Frontal cortex (tissue), 4 donors: ENCODE measurements around the gene ARL14. TPM values are rescaled to one million over a fixed set of nuclear protein-coding genes. Genes with fewer than 3 reads are reported as not detected.
"Not testable (repeated sequence)": the region's sequence is repeated elsewhere in the genome, so short reads cannot be mapped to it uniquely, and the experiment has no call there.

ENCODE experiments used
- DNase-seq, 2 donors: peaks; one replicate each; pipeline ENCODE4 v3.0.0; 2012; ENCODE audit warnings: low spot score in 2 of 2
- FAIRE-seq: peaks from 2 replicates; lab custom pipeline; 2012; peaks lifted over from hg19 to GRCh38; lab: Jason Lieb, UNC
- small RNA-seq: library from RNA; depleted of rRNA; stranded (forward); fragments of <200 nt; gene quantifications from one replicate; pipeline ENCODE3, GENCODE V24; 2014
- total RNA-seq: library from RNA; depleted of rRNA; stranded (reverse); fragments of >200 nt; gene quantifications from one replicate; pipeline ENCODE4 v1.2.3, GENCODE V29; 2014
- donor health status: control.
- donor health status: control.
- donor health status: control.

ARL14 gene
- total RNA-seq, 1 donor from 2014 or later = not detected

- DNase-seq = no peak
- FAIRE-seq = no peak
Measured at GRCh38 chr3:160709477-160710182, 32.7 kb downstream of the ARL14 start.

GRCh38 chr3:160713144-160713543 is 36.2 kb downstream of the ARL14 start:
- not testable (repeated sequence) for DNase-seq, FAIRE-seq

GRCh38 chr3:160719710-160720109 is 42.8 kb downstream of the ARL14 start:
- FAIRE-seq (no peak), DNase-seq (no peak)

GRCh38 chr3:160720123-160720746 is 43.3 kb downstream of the ARL14 start:
- FAIRE-seq = no peak

GRCh38 chr3:160722331-160722730 is 45.4 kb downstream of the ARL14 start:
- FAIRE-seq (no peak), DNase-seq (no peak)

More at GRCh38 chr3:160720123-160720746, 43.3 kb downstream of the ARL14 start:
- DNase-seq = no peak

GRCh38 chr3:160725338-160725737 is 48.4 kb downstream of the ARL14 start:
- DNase-seq (no peak), FAIRE-seq (no peak)

Small RNAs within 50 kb of the gene (small RNA-seq; reads per million reads assigned to genes)
- gene RF00139 = not detected

Other genes starting within 250 kb of the ARL14 start
- gene TRIM59, start 227.4 kb upstream of the ARL14 start, total RNA-seq = 11.0 TPM
- gene KPNA4, start 111.6 kb upstream of the ARL14 start, total RNA-seq = 36.3 TPM
- 63.2 TPM for gene PPM1L, start 79.1 kb downstream of the ARL14 start, total RNA-seq